ENCODE data around the gene PTPN6.
A peak's percentile ranks its signal among the peaks of the same experiment; 100 is the strongest.
"Not testable (repeated sequence)": the region's sequence is repeated elsewhere in the genome, so short reads cannot be mapped to it uniquely, and the experiment has no call there.

Gene PTPN6

DNA sequence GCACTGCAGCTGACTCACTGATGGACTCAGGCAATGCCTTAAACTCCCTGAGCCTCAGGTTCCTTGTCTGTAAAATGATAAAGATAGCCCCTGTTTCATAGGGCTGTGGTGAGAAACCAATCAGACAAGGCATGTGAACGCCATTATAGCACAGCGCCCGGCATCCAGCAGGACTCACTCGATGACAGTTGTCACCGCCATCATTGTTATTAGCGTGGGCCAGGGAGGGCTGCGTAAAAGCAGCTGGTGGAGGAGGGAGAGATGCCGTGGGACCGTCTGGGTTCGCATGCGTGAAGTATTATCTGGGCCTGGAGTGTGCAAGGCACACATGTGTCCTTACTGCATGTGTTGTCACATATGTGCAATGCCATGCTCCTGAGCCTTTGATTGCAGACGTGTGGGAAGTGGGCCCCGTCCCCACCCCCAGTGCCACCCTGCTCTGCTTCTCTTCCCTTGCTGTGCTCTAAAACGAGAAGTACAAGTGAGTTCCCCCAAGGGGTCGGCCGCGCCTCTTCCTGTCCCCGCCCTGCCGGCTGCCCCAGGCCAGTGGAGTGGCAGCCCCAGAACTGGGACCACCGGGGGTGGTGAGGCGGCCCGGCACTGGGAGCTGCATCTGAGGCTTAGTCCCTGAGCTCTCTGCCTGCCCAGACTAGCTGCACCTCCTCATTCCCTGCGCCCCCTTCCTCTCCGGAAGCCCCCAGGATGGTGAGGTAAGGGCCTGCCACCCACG is at the start of gene PTPN6:
TSS of gene PTPN6 (plus strand) at position 546 of the 730 bp plus-strand sequence. CDS start at position 703, 157 bp downstream.
- DNase-seq (ENCODE audit: insufficient read length, low spot score) (no peak), FAIRE-seq (no peak)
- no peak for TF ChIP-seq POLR2A (IDR thresholded peaks at IDR 0.05; ENCODE audit: low read depth, low read length)

DNA sequence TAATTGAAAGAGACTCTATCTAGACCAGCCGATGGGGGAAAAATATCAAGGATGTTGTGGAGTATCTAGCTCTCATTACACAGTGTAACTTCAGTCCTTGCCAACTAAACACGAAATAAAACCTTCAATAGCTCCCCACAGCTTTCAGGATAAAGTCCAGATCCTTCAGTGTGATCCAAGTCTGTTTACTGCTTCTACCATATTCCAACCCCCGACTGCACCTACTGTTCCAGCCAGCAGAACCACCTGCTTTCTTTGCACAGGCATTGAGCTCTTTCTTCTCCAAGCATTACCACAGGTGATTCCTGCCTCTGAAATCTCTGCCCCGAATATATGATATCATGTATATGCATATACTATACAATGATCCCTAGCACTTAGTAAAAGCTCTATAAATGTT is 48.7 kb upstream of the PTPN6 start:
- DNase-seq (ENCODE audit: insufficient read length, low spot score) (no peak), FAIRE-seq (no peak)
- no peak for TF ChIP-seq POLR2A (IDR thresholded peaks at IDR 0.05; ENCODE audit: low read depth, low read length)

DNA sequence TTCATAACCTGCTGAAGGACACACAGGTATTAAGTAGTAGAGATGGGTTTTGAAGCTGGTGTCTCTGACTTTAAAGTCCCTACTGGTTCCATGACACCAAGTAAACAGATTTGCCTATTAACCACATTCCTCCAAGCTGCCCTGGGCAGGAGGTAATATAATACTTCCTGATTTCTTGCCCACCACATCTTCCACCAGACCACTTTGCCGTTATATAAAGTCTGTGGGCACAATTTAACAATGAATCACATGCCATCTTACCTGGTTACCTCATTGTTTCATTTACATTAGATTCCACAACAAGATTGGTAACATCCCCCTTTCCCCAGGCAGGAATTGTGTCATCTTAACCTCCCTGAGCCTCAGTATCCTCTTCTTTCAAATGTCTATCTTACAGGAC is 47.4 kb upstream of the PTPN6 start:
- FAIRE-seq = no peak
- no peak for DNase-seq (ENCODE audit: insufficient read length, low spot score)
- no peak for TF ChIP-seq POLR2A (IDR thresholded peaks at IDR 0.05; ENCODE audit: low read depth, low read length)

DNA sequence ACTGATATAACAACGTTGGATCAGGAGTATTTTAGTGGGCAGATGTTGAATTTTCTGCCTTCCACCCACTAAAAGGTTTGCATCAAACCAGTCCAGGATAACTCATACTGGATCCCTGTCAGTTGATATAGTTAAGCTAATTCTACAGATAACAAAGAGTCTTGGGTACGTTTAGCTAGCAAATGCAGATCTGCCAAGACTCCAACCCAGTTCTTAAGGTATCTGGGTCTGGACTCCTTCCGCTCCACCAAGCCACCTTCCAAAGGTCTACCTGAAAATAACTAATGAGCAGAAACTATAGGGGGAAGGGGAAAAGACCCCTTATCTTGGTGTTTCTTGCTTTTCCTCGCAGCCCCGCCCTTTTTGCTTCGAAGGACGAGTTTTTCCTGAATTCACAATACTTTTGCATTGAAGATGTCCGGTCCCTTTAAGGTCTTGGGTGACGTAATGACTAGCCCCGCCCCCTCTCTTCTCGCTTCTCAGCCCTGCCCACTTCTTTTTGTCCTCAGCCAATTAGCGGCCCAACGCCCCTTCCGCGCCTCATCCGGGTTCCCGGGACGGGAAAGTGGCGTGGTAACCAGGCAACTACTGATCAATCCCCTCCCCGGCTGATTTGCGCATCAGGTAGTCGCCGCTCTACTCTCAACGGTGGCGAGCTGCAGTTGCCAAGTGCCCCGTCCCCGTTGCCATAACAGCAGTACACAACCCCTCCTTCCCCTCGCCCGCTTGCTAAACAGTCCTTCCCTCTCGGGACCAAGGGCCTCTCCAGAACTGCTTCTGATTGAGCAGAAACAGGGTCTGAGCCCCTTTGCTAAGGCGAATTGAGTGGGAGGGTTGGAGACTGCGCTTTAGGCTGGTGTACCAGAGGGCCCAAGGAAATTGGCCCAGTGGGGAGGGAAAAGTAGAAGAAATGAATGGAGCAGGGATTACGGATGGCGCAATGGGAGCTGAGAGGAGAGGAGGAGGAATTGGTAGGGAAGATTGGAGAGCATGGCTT is 46.6 kb upstream of the PTPN6 start, which contains the start of gene LRRC23:
TSS of gene LRRC23 (plus strand) at position 543 of the 997 bp plus-strand sequence. CDS start 812 bp downstream, outside the sequence.
- DNase-seq (ENCODE audit: insufficient read length, low spot score) (peak; percentile 63), FAIRE-seq (peak; percentile 74)

DNA sequence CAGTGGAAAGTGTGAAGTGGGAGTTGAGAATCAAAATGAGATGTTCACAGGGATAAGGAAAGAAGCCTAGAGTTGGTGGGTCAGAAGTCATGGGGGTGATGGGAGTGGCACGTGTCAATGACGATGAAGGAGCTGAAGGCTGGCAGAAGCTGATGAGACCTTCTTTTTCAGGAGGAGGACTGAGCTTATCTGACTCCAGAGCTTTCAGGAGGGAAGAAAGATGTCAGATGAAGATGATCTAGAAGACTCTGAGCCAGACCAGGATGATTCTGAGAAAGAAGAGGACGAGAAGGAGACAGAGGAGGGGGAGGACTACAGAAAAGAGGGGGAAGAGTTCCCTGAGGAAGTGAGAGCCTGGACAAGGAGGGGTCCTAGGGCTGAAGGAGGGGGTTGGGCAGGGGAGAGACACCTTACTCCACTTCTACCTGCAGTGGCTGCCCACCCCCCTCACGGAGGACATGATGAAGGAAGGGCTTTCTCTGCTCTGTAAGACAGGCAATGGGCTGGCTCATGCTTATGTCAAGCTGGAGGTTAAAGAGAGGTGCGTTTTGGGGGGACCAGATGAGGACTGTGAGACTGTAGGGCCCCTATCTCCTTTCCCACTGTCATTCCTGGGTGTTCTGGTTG is 45.6 kb upstream of the PTPN6 start:
- FAIRE-seq (no peak), DNase-seq (ENCODE audit: insufficient read length, low spot score) (no peak)
- TF ChIP-seq POLR2A (IDR thresholded peaks at IDR 0.05; ENCODE audit: low read depth, low read length) = no peak

More for the DNA sequence above, 46.6 kb upstream of the PTPN6 start, which contains the start of gene LRRC23:
- TF ChIP-seq POLR2A (IDR thresholded peaks at IDR 0.05; ENCODE audit: low read depth, low read length) = peak; percentile 58

DNA sequence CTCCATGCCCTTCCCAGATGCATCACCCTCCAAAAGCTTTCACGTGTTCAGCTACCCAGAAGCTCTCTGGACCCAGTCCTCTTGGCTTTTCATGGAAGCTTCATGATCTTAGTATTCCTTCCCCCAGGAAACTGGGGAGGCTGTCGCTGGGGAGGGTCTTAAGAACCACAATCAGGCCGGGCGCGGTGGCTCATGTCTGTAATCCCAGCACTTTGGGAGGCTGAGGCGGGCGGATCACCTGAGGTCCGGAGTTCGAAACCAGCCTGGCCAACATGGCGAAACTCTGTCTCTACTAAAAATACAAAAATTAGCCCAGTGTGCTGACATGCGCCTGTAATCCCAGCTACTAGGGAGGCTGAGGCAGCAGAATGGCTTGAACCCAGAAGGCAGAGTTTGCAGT is 43.0 kb upstream of the PTPN6 start:
- FAIRE-seq; DNase-seq (ENCODE audit: insufficient read length, low spot score): not testable (repeated sequence)

DNA sequence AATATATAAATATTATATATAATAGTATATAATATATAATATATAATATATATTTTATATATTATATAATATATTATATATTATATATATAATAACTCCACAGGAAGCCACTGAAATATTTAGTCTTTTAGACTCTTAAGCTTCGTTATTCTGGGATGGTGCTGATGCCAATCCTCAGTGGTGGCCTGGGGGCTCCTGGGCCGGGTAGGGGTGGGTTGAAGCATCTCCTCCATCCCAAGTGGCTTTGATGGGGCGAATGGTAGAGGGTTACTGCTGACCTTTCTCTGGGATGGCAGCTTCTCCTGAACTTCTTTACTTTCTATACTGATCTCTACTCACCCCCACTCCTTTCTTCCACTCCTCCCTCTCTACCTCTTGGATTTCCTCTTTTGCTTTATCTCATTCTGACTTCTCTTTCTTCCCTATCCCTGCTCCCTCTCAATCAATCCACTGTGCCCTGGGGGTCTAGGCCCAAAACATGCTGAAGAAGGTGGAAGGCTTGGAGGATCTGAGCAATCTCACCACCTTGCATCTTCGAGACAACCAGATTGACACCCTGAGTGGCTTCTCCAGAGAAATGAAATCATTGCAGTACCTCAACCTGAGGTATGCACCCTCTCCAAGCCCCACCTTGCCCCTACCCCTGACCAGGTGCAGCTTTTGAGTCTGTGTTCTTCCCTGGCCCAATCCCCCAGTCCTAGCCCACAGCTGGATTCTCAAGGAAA is 41.6 kb upstream of the PTPN6 start:
- DNase-seq (ENCODE audit: insufficient read length, low spot score) = no peak
- no peak for FAIRE-seq
- TF ChIP-seq POLR2A (IDR thresholded peaks at IDR 0.05; ENCODE audit: low read depth, low read length) = no peak

DNA sequence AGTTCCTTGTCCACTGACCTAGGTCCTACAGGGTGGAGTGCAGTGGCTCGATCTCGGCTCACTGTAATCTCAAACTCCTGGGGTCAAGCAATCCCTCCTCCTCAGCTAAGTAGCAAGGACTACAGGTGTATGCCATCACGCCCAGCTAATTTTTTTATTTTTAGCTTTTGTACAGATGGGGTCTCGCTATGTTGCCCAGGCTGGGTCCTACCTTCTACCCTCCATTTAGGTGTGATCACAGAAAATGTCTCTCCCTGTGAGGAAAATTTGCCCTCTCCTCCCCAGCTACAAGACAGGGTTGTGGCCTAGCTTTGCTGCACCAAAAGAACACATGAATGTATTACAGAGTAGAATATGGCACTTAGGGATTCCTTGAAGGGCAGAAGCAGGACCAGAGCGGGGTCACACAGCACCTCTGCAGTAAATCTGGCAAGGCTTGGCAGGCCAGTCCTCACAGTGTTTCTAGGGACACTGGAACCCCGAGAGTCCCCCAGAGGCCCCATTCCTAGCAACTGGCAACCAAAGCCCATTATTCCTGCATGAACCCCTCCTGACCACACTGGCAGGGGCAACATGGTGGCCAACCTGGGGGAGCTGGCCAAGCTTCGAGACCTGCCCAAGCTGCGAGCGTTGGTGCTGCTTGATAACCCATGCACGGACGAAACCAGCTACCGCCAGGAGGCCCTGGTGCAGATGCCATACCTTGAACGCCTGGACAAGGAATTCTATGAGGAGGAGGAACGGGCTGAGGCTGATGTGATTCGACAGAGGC is 38.8 kb upstream of the PTPN6 start:
- DNase-seq (ENCODE audit: insufficient read length, low spot score) (no peak), FAIRE-seq (no peak)
- no peak for TF ChIP-seq POLR2A (IDR thresholded peaks at IDR 0.05; ENCODE audit: low read depth, low read length)

DNA sequence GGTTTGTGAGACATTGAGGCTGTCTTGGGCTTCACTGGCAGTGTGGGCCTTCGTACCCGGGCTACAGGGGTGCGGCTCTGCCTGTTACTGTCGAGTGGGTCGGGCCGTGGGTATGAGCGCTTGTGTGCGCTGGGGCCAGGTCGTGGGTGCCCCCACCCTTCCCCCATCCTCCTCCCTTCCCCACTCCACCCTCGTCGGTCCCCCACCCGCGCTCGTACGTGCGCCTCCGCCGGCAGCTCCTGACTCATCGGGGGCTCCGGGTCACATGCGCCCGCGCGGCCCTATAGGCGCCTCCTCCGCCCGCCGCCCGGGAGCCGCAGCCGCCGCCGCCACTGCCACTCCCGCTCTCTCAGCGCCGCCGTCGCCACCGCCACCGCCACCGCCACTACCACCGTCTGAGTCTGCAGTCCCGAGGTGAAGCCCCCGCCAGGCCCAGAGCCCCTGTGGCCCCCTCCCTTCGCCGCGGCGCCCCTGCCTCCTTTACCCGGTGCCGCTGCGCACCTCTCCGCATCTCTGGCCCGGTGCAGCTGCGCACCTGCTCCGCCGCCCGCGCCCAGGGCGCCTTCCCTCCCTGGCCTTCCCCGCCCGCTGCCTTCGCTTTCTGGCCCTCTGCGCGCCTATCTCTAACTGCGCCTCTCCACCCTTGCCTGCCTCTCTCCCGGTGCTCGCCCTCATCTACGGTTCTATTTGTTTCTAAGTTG is 36.8 kb upstream of the PTPN6 start, which contains the start of gene ENO2:
TSS of gene ENO2 (plus strand) at position 335 of the 701 bp plus-strand sequence. CDS start 1,253 bp downstream, outside the sequence.
- FAIRE-seq = no peak
- TF ChIP-seq POLR2A (IDR thresholded peaks at IDR 0.05; ENCODE audit: low read depth, low read length) = no peak
- no peak for DNase-seq (ENCODE audit: insufficient read length, low spot score)

DNA sequence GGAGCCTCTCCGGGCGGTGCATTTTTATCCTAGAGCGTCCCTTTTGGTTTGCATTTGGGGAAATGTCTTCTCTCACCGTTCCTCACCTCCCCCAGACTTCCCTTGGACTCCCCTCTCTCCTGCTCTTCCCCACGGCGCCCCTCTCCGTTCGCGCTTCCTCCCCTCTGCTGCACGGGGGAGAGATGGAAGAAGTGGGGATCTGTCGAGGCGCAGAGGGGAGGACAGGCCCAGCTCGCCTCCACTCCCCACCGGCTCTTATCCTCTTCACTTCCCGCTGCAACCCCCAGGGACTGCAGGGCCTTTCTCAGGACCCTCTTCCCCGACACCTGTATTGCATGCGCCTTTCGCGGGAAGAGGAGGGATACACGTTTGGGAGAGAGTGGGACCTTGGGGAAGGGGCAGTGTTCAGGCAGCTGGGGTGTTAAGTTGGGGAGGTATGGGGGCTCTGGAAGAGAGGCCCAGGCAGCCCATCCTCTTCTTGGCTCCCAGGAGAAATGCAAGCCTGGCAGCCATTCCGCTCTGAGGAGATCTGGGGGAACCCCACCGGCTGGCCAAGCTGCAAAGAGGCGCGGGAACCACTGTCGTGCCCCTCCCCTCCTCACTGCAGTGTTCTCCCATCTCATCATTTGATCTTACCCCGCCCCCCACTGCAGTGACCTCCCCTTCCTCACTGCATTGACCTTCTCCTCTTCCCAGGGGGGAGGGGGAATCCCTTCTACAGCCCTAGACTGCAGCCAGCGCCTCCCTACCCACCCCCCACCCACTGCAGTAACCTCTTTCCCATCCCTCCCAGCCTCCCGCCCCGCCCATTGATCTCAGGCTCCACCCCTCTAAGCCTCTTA is 36.0 kb upstream of the PTPN6 start:
- TF ChIP-seq POLR2A (IDR thresholded peaks at IDR 0.05; ENCODE audit: low read depth, low read length) = no peak
- DNase-seq (ENCODE audit: insufficient read length, low spot score) (no peak), FAIRE-seq (no peak)

DNA sequence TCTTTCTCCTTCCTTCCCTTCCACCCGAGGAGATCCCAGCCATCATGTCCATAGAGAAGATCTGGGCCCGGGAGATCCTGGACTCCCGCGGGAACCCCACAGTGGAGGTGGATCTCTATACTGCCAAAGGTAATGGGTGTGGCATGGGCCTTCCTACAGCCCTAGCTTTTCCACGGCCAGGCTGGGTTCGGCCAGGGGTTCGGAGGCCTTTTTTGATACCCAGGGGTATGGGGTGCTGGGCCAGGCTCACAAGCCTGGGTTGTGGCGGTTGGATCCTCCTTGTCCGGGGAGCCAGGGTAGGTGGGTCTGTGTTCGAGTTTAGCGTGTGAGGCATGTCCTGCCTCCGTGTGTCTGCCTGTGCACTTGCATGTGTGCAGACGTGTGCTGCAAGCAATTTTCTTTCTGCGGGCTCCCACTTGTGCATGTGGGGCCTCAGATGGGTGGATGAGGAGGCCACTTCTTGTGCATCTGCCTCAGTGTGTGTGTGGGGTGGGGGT is 35.3 kb upstream of the PTPN6 start:
- no peak for FAIRE-seq
- DNase-seq (ENCODE audit: insufficient read length, low spot score) = no peak
- no peak for TF ChIP-seq POLR2A (IDR thresholded peaks at IDR 0.05; ENCODE audit: low read depth, low read length)
